Hepatocyte (in vitro differentiated cells): Measurements from ENCODE around the gene PARD3B. TPM values are rescaled to one million over a fixed set of nuclear protein-coding genes. Genes with fewer than 3 reads are reported as not detected.

ENCODE experiments used
- DNase-seq: peaks from one replicate; pipeline ENCODE4 v3.0.0-alpha.2; 2016; ENCODE audit warnings: low spot score
- H2AFZ ChIP-seq: fragments of 200-600 bp; sonication (generic); 2 replicates; pipeline ENCODE4 v1.6.0; 2016; ENCODE audit warnings: antibody characterized with exemption, mild to moderate bottlenecking
- H3K27ac ChIP-seq: fragments of 200-600 bp; sonication (generic); 2 replicates; pipeline ENCODE4 v1.5.1; 2016; ENCODE audit warnings: mild to moderate bottlenecking
- H3K27me3 ChIP-seq: fragments of 200-600 bp; sonication (generic); 2 replicates; pipeline ENCODE4 v1.6.1; 2016
- H3K36me3 ChIP-seq: fragments of 200-600 bp; sonication (generic); replicated peaks from 2 replicates; pipeline ENCODE4 v1.5.1; 2016; ENCODE audit warnings: low read depth; ENCODE audit not compliant: insufficient read depth
- H3K4me1 ChIP-seq: fragments of 200-600 bp; sonication (generic); 2 replicates; pipeline ENCODE4 v1.5.1; 2016; ENCODE audit warnings: mild to moderate bottlenecking, moderate library complexity; ENCODE audit not compliant: insufficient read depth
- H3K4me2 ChIP-seq: fragments of 200-600 bp; sonication (generic); 2 replicates; pipeline ENCODE4 v1.6.0; 2016
- H3K4me3 ChIP-seq: fragments of 200-600 bp; sonication (generic); 2 replicates; pipeline ENCODE4 v1.5.1; 2016; ENCODE audit warnings: mild to moderate bottlenecking
- H3K79me2 ChIP-seq: fragments of 200-600 bp; sonication (generic); 2 replicates; pipeline ENCODE4 v1.6.0; 2017; ENCODE audit warnings: mild to moderate bottlenecking
- H3K9me2 ChIP-seq: fragments of 200-600 bp; sonication (generic); replicated peaks from 2 replicates; pipeline ENCODE4 v1.6.0; 2017; ENCODE audit warnings: mild to moderate bottlenecking; ENCODE audit not compliant: insufficient read depth
- H3K9me3 ChIP-seq: fragments of 200-600 bp; sonication (generic); 2 replicates; pipeline ENCODE4 v1.5.1; 2016; ENCODE audit warnings: low read depth, mild to moderate bottlenecking
- H4K20me1 ChIP-seq: fragments of 200-600 bp; sonication (generic); 2 replicates; pipeline ENCODE4 v1.6.0; 2016; ENCODE audit warnings: mild to moderate bottlenecking; ENCODE audit not compliant: insufficient read depth, poor library complexity, severe bottlenecking
- EZH2 ChIP-seq: fragments of 200-600 bp; sonication (generic); IDR thresholded peaks from 2 replicates; pipeline ENCODE4 v1.6.1; 2016; ENCODE audit warnings: antibody characterized with exemption, mild to moderate bottlenecking, borderline replicate concordance
- EZH2phosphoT487 ChIP-seq: fragments of 200-600 bp; sonication (generic); IDR thresholded peaks from one replicate; pipeline ENCODE4 v1.6.1; 2018; ENCODE audit warnings: antibody characterized with exemption, mild to moderate bottlenecking, low read depth, moderate library complexity; ENCODE audit not compliant: unreplicated experiment, severe bottlenecking
- WGBS: methylation state at CpG from one replicate; pipeline ENCODE4 v1.1.6; 2016; ENCODE audit warnings: low lambda C conversion rate; ENCODE audit errors: missing lambda C conversion rate; 5-methylcytosine and 5-hydroxymethylcytosine counted together
- polyA plus RNA-seq: library from polyadenylated mRNA; unstranded; fragments of >200 nt; fragmentation: Nextera tagmentation; extraction: Ambion mirVana; gene quantifications from 2 replicates; pipeline ENCODE4 v1.2.1, GENCODE V29; 2016
- total RNA-seq: library from RNA; depleted of rRNA; stranded (reverse); fragments of >200 nt; gene quantifications from 2 replicates; pipeline ENCODE4 v1.2.3, GENCODE V29; 2014
- TF ChIP-seq, protein P1 (sequence below): fragments of 200-600 bp; sonication (generic); IDR thresholded peaks from 2 replicates; pipeline ENCODE4 v1.5.1; 2016; ENCODE audit warnings: antibody characterized with exemption, mild to moderate bottlenecking; ENCODE audit not compliant: poor library complexity

The PARD3B gene
- total and polyA plus RNA-seq, 2 experiments from 2014 or later, result 11.5 to 21.7 TPM

DNA sequence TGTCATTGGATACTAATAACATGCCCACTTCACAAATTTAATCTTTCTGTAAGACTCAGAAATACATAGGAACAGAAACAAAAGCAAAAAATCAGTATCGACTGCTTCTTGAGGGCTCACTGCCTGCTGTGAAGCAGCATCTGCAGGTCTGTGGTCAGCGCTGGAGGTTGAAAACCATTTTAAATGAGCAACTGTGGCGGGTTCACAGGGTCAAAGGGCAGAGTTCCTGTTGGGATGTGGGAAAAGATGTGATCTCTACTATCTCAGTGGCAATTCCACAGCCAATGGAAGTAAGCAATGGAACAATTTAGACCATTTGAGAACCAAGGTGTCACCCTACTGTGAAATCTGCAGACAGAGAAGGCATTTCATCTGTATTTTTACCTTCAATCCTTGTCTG is 468.3 kb downstream of the PARD3B start:
- Histone ChIP-seq H3K27me3 (no peaks in the 10 kb centered on the region), H4K20me1 (no peaks in the 10 kb centered on the region), H3K9me3 (no peaks in the 10 kb centered on the region), H3K27ac (no peak overlapping the region), H3K36me3 (no peaks in the 10 kb centered on the region), H3K9me2 (no peaks in the 10 kb centered on the region), H3K4me2 (no peak overlapping the region), H3K79me2 (no peaks in the 10 kb centered on the region), H3K4me1 (no peaks in the 10 kb centered on the region), H2AFZ (no peak overlapping the region), H3K4me3 (no peak overlapping the region)
- no peak for DNase-seq
- TF ChIP-seq, protein P1, sequence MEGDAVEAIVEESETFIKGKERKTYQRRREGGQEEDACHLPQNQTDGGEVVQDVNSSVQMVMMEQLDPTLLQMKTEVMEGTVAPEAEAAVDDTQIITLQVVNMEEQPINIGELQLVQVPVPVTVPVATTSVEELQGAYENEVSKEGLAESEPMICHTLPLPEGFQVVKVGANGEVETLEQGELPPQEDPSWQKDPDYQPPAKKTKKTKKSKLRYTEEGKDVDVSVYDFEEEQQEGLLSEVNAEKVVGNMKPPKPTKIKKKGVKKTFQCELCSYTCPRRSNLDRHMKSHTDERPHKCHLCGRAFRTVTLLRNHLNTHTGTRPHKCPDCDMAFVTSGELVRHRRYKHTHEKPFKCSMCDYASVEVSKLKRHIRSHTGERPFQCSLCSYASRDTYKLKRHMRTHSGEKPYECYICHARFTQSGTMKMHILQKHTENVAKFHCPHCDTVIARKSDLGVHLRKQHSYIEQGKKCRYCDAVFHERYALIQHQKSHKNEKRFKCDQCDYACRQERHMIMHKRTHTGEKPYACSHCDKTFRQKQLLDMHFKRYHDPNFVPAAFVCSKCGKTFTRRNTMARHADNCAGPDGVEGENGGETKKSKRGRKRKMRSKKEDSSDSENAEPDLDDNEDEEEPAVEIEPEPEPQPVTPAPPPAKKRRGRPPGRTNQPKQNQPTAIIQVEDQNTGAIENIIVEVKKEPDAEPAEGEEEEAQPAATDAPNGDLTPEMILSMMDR, result no peak
- TF ChIP-seq EZH2 (no peak), EZH2phosphoT487 (no peak)
- 100% methylated on average over 3 of the region's 3 CpGs for WGBS

DNA sequence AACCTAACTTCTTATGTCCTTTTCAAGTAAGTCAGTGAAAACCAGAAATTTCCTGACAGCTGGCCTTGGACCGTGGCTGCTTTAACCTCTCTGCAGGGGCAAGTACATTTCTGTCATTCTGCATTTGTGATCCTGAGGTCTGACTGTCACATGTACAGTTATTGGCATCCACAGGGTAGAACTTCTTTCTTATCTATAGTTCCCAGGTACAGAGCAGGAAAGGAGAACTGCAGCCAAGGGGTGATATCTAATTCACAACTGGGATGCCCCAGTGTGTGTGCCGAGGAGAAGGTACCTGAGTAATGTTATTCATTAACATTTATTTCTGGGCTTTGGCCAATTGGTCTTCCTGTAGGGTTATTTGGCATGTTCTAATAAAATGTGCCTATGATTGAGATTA is 468.9 kb downstream of the PARD3B start:
- TF ChIP-seq, protein P1, result no peak
- TF ChIP-seq EZH2phosphoT487, result no peak
- TF ChIP-seq EZH2, result no peak
- Histone ChIP-seq H2AFZ (no peak overlapping the region), H3K79me2 (no peaks in the 10 kb centered on the region), H3K4me3 (no peak overlapping the region), H3K27me3 (no peaks in the 10 kb centered on the region), H3K9me3 (no peaks in the 10 kb centered on the region), H4K20me1 (no peaks in the 10 kb centered on the region), H3K4me1 (no peaks in the 10 kb centered on the region), H3K27ac (no peak overlapping the region), H3K4me2 (no peak overlapping the region), H3K36me3 (no peaks in the 10 kb centered on the region), H3K9me2 (no peaks in the 10 kb centered on the region)
- DNase-seq, result no peak
- 94% methylated on average over 2 of the region's 2 CpGs for WGBS

DNA sequence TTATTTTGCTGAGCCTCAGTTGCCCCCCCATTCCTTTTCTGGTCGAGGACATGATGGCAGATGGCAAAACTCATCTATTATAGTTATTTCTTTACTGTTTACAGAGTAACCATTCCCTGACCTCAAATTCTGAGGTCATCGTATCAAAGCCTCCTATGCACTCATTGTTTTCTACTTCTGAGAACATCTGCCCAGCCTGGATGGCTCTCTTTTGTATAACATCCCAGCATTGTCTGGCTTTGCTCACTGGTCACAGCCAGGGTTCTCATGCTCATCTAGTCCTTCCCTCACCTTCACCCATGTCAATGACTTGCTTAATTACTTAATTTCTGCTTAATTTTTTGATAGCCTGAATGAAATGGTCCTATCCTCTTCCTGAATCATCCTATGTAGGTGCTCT is 472.1 kb downstream of the PARD3B start:
- no peak for DNase-seq
- no peaks in the 10 kb centered on the region for H3K9me2 ChIP-seq
- no peaks in the 10 kb centered on the region for H3K9me3 ChIP-seq
- H3K36me3 ChIP-seq, result no peaks in the 10 kb centered on the region
- H3K27ac ChIP-seq, result peak overlapping the region; percentile 17
- no peaks in the 10 kb centered on the region for H3K4me1 ChIP-seq
- no peak overlapping the region for H3K4me2 ChIP-seq
- no peak for TF ChIP-seq EZH2phosphoT487
- TF ChIP-seq, protein P1, result no peak
- no peak for TF ChIP-seq EZH2
- no peak overlapping the region for H3K4me3 ChIP-seq
- H3K27me3 ChIP-seq, result no peaks in the 10 kb centered on the region
- 68% methylated on average over 2 of the region's 2 CpGs for WGBS
- H4K20me1 ChIP-seq, result no peaks in the 10 kb centered on the region
- H2AFZ ChIP-seq, result no peak overlapping the region
- peaks cover 2% of the 10 kb centered on the region for H3K79me2 ChIP-seq

DNA sequence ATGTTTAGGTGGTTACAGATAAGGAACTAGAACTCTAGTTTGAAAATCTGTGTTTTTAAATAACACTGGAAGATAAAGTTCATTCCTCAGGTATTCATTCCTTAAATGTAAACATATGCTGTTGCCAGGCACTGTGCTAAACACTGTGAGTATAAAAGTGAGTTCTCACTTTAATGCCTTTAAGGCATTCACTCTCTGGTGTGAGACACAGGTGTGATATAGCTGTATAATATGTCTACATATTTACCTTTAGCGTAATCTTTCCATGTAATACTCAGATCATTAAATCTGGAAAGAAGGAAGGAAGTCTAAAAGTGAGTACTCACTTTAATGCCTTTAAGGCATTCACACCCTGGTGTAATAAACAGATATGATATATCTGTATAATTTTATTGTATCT is 472.6 kb downstream of the PARD3B start:
- DNase-seq, result no peak
- H3K9me3 ChIP-seq, result no peaks in the 10 kb centered on the region
- no peaks in the 10 kb centered on the region for H3K27me3 ChIP-seq
- no peak overlapping the region for H3K4me2 ChIP-seq
- no peaks in the 10 kb centered on the region for H4K20me1 ChIP-seq
- H3K79me2 ChIP-seq, result peaks cover 2% of the 10 kb centered on the region
- TF ChIP-seq EZH2phosphoT487, result no peak
- TF ChIP-seq, protein P1, result no peak
- TF ChIP-seq EZH2, result no peak
- no peak overlapping the region for H3K4me3 ChIP-seq
- no peak overlapping the region for H3K27ac ChIP-seq
- H3K36me3 ChIP-seq, result no peaks in the 10 kb centered on the region
- WGBS, result 79% methylated on average over 1 of the region's 1 CpG
- no peaks in the 10 kb centered on the region for H3K9me2 ChIP-seq
- H3K4me1 ChIP-seq, result no peaks in the 10 kb centered on the region
- no peak overlapping the region for H2AFZ ChIP-seq
